HG03521 (cell line): Measurements from ENCODE around the gene CALR.
"Not testable (repeated sequence)": the region's sequence is repeated elsewhere in the genome, so short reads cannot be mapped to it uniquely, and the experiment has no call there.

Source experiments
- ATAC-seq: cut with Tn5 transposase; IDR thresholded peaks from one replicate; pipeline ENCODE4 v1.9.1; 2021; ENCODE audit warnings: mild to moderate bottlenecking, moderate library complexity; ENCODE audit not compliant: unreplicated experiment

Gene CALR

GRCh38 chr19:12933287-12934072 lies 4.9 kb upstream of the CALR start, which contains the start of gene FARSA:
Gene FARSA (minus strand): TSS chr19:12933711. CDS start chr19:12933696, 15 bp downstream.
- no peak for ATAC-seq

GRCh38 chr19:12935071-12935470 lies 3.3 kb upstream of the CALR start:
- no peak for ATAC-seq

GRCh38 chr19:12936582-12936981 lies 1.8 kb upstream of the CALR start:
- ATAC-seq: no peak

- no peak for ATAC-seq
Measured at GRCh38 chr19:12937093-12937926, 1.1 kb upstream of the CALR start.

GRCh38 chr19:12938779-12939601 lies 581 bp downstream of the CALR start:
- peak; percentile 3 for ATAC-seq

- ATAC-seq: no peak
Measured at GRCh38 chr19:12939975-12940423, 1.6 kb downstream of the CALR start.

GRCh38 chr19:12940897-12941296 lies 2.5 kb downstream of the CALR start:
- no peak for ATAC-seq

- no peak for ATAC-seq
Measured at GRCh38 chr19:12943437-12944044, 5.1 kb downstream of the CALR start.

- ATAC-seq: no peak
Measured at GRCh38 chr19:12944104-12944674, 5.8 kb downstream of the CALR start.

- ATAC-seq: peak; percentile 75
Measured at GRCh38 chr19:12945479-12946091, 7.2 kb downstream of the CALR start, which contains the start of gene RAD23A. Gene RAD23A (plus strand): TSS chr19:12945862. CDS start chr19:12945949, 87 bp downstream.

GRCh38 chr19:12946092-12946721 lies 7.8 kb downstream of the CALR start:
- ATAC-seq: peak; percentile 36

GRCh38 chr19:12946731-12947496 lies 8.5 kb downstream of the CALR start:
- no peak for ATAC-seq

- ATAC-seq: no peak
Measured at GRCh38 chr19:12947702-12948611, 9.5 kb downstream of the CALR start.

- ATAC-seq: no peak
Measured at GRCh38 chr19:12948612-12949362, 10.4 kb downstream of the CALR start.

GRCh38 chr19:12949363-12950283 lies 11.2 kb downstream of the CALR start:
- ATAC-seq: no peak

GRCh38 chr19:12952050-12952449 lies 13.6 kb downstream of the CALR start:
- not testable (repeated sequence) for ATAC-seq
